Left lung (tissue), 10 donors: Measurements from ENCODE around the gene PAMR1. TPM values are rescaled to one million over a fixed set of nuclear protein-coding genes. Genes with fewer than 3 reads are reported as not detected.

Source experiments
- ATAC-seq: fragments of 200-7000 bp; cut with Tn5 transposase; one replicate; pipeline ENCODE4 v1.9.1; 2020; ENCODE audit warnings: moderate library complexity
- DNase-seq, 4 donors: peaks; one replicate each; pipeline ENCODE4 v3.0.0-alpha.2; 2013 to 2020
- H3K27ac ChIP-seq, 2 donors: fragments of 200-600 bp; sonication (generic) in 1 of 2; one replicate each; pipeline versions ENCODE4 v1.5.0 to v1.8.0; 2020 to 2021
- H3K27me3 ChIP-seq, 2 donors: fragments of 200-600 bp; sonication (generic) in 1 of 2; one replicate each; pipeline versions ENCODE4 v1.5.0 to v1.8.0; 2020 to 2021
- H3K36me3 ChIP-seq, 2 donors: fragments of 200-600 bp; sonication (generic) in 1 of 2; one replicate each; pipeline versions ENCODE4 v1.5.0 to v1.8.0; 2020 to 2021
- H3K4me1 ChIP-seq, 2 donors: fragments of 200-600 bp; one replicate each; pipeline ENCODE4 v1.8.0; 2021
- H3K4me3 ChIP-seq, 2 donors: fragments of 200-600 bp; sonication (generic) in 1 of 2; one replicate each; pipeline versions ENCODE4 v1.5.0 to v1.8.0; 2020 to 2021; ENCODE audit warnings: mild to moderate bottlenecking in 1 of 2
- H3K9me3 ChIP-seq, 2 donors: fragments of 200-600 bp; sonication (generic) in 1 of 2; one replicate each; pipeline versions ENCODE4 v1.5.0 to v1.8.0; 2020 to 2021
- CTCF ChIP-seq, 2 donors: fragments of 200-600 bp; sonication (generic) in 1 of 2; IDR thresholded peaks; one replicate each; pipeline versions ENCODE4 v1.5.0 to v1.8.0; 2021; ENCODE audit warnings: antibody characterized with exemption in 2 of 2
- intact Hi-C, 2 donors: fragments of 100-400 bp; cut with DNase I; formaldehyde crosslinking; loops; one replicate each; pipeline versions ENCODE4 v1.11.2 to v1.14.2; 2022
- polyA plus RNA-seq, 6 donors: library from polyadenylated mRNA; unstranded; fragments of 120-200 nt; gene quantifications; one replicate each; pipeline ENCODE4 v1.2.1, GENCODE V29; 2013; ENCODE audit not compliant: insufficient read length in 6 of 6
- total RNA-seq, 2 donors: library from RNA; stranded (reverse); fragmentation: NEBNext Ultra II Directional; extraction: Animal tissue kit (Norgen Biotek cat#: 25700); gene quantifications; one replicate each; pipeline ENCODE4 v1.2.1, GENCODE V29; 2021
- donor health status: DM: no; HTN: yes; CAD: no.
- donor health status: DM: no; HTN: no; CAD: no.

PAMR1 gene
- total and polyA plus RNA-seq, 8 donors: 0.65 to 14.4 (median 9.1) TPM

- ATAC-seq (no peak), DNase-seq (no peak)
- H3K27ac ChIP-seq: no peak overlapping the region
- intact Hi-C loops: no loop called here
- no peaks in the 10 kb centered on the region for H3K9me3 ChIP-seq
- H3K27me3 ChIP-seq: peaks cover 0 to 3% of the 10 kb centered on the region in 2 donors
- no peak for TF ChIP-seq CTCF (IDR thresholded peaks at IDR 0.05)
- no peaks in the 10 kb centered on the region for H3K36me3 ChIP-seq
- H3K4me1 ChIP-seq: no peaks in the 10 kb centered on the region
- H3K4me3 ChIP-seq: no peak overlapping the region
Measured at GRCh38 chr11:35555488-35555887, 30.1 kb upstream of the PAMR1 start.

GRCh38 chr11:35554491-35555437 is 29.3 kb upstream of the PAMR1 start:
- H3K4me3 ChIP-seq: no peak overlapping the region
- no peak overlapping the region for H3K27ac ChIP-seq
- no peaks in the 10 kb centered on the region for H3K36me3 ChIP-seq
- no peaks in the 10 kb centered on the region for H3K9me3 ChIP-seq
- DNase-seq: no peak
- H3K27me3 ChIP-seq: peaks cover 0 to 7% of the 10 kb centered on the region in 2 donors
- no peak for ATAC-seq
- intact Hi-C loops: no loop called here
- no peaks in the 10 kb centered on the region for H3K4me1 ChIP-seq
- TF ChIP-seq CTCF (IDR thresholded peaks at IDR 0.05): no peak

GRCh38 chr11:35553831-35554230 is 28.4 kb upstream of the PAMR1 start:
- no peak overlapping the region for H3K4me3 ChIP-seq
- TF ChIP-seq CTCF (IDR thresholded peaks at IDR 0.05): no peak
- peaks cover 0 to 7% of the 10 kb centered on the region in 2 donors for H3K27me3 ChIP-seq
- intact Hi-C loops: no loop called here
- H3K27ac ChIP-seq: no peak overlapping the region
- DNase-seq: no peak
- ATAC-seq: no peak
- no peaks in the 10 kb centered on the region for H3K4me1 ChIP-seq
- H3K36me3 ChIP-seq: no peaks in the 10 kb centered on the region
- H3K9me3 ChIP-seq: no peaks in the 10 kb centered on the region

GRCh38 chr11:35553021-35553420 is 27.6 kb upstream of the PAMR1 start:
- H3K27me3 ChIP-seq: peaks cover 0 to 7% of the 10 kb centered on the region in 2 donors
- H3K9me3 ChIP-seq: no peaks in the 10 kb centered on the region
- ATAC-seq (no peak), DNase-seq (no peak)
- intact Hi-C loops: no loop called here
- TF ChIP-seq CTCF (IDR thresholded peaks at IDR 0.05): no peak
- H3K27ac ChIP-seq: no peak overlapping the region
- H3K36me3 ChIP-seq: no peaks in the 10 kb centered on the region
- H3K4me3 ChIP-seq: no peak overlapping the region
- no peaks in the 10 kb centered on the region for H3K4me1 ChIP-seq

GRCh38 chr11:35552616-35553015 is 27.2 kb upstream of the PAMR1 start:
- intact Hi-C loops: no loop called here
- DNase-seq: no peak
- Histone ChIP-seq H3K4me1 (no peaks in the 10 kb centered on the region), H3K9me3 (no peaks in the 10 kb centered on the region), H3K27ac (no peak overlapping the region), H3K36me3 (no peaks in the 10 kb centered on the region), H3K4me3 (no peak overlapping the region), H3K27me3 (peaks cover 0 to 7% of the 10 kb centered on the region in 2 donors)
- ATAC-seq: no peak
- TF ChIP-seq CTCF (IDR thresholded peaks at IDR 0.05): no peak
